ENCODE data around the gene TPD52L1.

- no peak for TF ChIP-seq CTCF (IDR thresholded peaks at IDR 0.05; ENCODE audit: extremely low read depth in 1 of 2, insufficient read depth in 1 of 2, low read depth in 1 of 2, low read length in 2 of 2)
- no peak for TF ChIP-seq JUN (IDR thresholded peaks at IDR 0.05; ENCODE audit: borderline replicate concordance, insufficient read depth, insufficient read length, low read depth)
- TF ChIP-seq MAX (IDR thresholded peaks at IDR 0.05; ENCODE audit: insufficient read depth, insufficient read length): no peak
- no peak for TF ChIP-seq EZH2 (IDR thresholded peaks at IDR 0.05; ENCODE audit: borderline replicate concordance, low read depth, low read length, severe bottlenecking)
- TF ChIP-seq POLR2A (IDR thresholded peaks at IDR 0.05; ENCODE audit: low read depth, low read length): no peak
- TF ChIP-seq POLR2AphosphoS5 (IDR thresholded peaks at IDR 0.05; ENCODE audit: insufficient read depth, low read depth, low read length): no peak
- TF ChIP-seq MYC (IDR thresholded peaks at IDR 0.05; ENCODE audit: low read depth, low read length): no peak
- TF ChIP-seq FOS (IDR thresholded peaks at IDR 0.05; ENCODE audit: borderline replicate concordance, insufficient read depth, low read length): no peak
These were observed 78.9 kb downstream of the TPD52L1 start for GRCh38 chr6:125232466-125232865.

Data from endothelial cell of umbilical vein (primary cell).